ENCODE data around the gene ZNF474.

ZNF474 gene

GRCh38 chr5:122118356-122118948 lies 10.9 kb upstream of the ZNF474 start:
- DNase-seq (ENCODE audit: low spot score) = no peak

- no peak for DNase-seq (ENCODE audit: low spot score)
Measured at GRCh38 chr5:122119205-122119604, 10.1 kb upstream of the ZNF474 start.

GRCh38 chr5:122120493-122120892 lies 8.9 kb upstream of the ZNF474 start:
- DNase-seq (ENCODE audit: low spot score) = no peak

- DNase-seq (ENCODE audit: low spot score) = peak; percentile 87
Measured at GRCh38 chr5:122120957-122121356, 8.4 kb upstream of the ZNF474 start.

- DNase-seq (ENCODE audit: low spot score) = peak; percentile 94
Measured at GRCh38 chr5:122121479-122122465, 7.6 kb upstream of the ZNF474 start.

GRCh38 chr5:122124766-122125165 lies 4.6 kb upstream of the ZNF474 start:
- DNase-seq (ENCODE audit: low spot score) = no peak

- DNase-seq (ENCODE audit: low spot score) = peak; percentile 35
Measured at GRCh38 chr5:122126177-122126755, 3.1 kb upstream of the ZNF474 start.

GRCh38 chr5:122126756-122127321 lies 2.5 kb upstream of the ZNF474 start:
- no peak for DNase-seq (ENCODE audit: low spot score)

- DNase-seq (ENCODE audit: low spot score) = peak; percentile 9
Measured at GRCh38 chr5:122130152-122130551, 806 bp downstream of the ZNF474 start.

- DNase-seq (ENCODE audit: low spot score) = no peak
Measured at GRCh38 chr5:122137702-122138101, 8.4 kb downstream of the ZNF474 start.

GRCh38 chr5:122138356-122138755 lies 9.0 kb downstream of the ZNF474 start:
- DNase-seq (ENCODE audit: low spot score) = no peak

- DNase-seq (ENCODE audit: low spot score) = no peak
Measured at GRCh38 chr5:122140900-122141299, 11.6 kb downstream of the ZNF474 start.

- peak; percentile 85 for DNase-seq (ENCODE audit: low spot score)
Measured at GRCh38 chr5:122141751-122142150, 12.4 kb downstream of the ZNF474 start.

- DNase-seq (ENCODE audit: low spot score) = peak; percentile 99
Measured at GRCh38 chr5:122142480-122143164, 13.3 kb downstream of the ZNF474 start.

- peak; percentile 36 for DNase-seq (ENCODE audit: low spot score)
Measured at GRCh38 chr5:122144236-122144635, 14.9 kb downstream of the ZNF474 start.

- DNase-seq (ENCODE audit: low spot score) = no peak
Measured at GRCh38 chr5:122145906-122146305, 16.6 kb downstream of the ZNF474 start.

- no peak for DNase-seq (ENCODE audit: low spot score)
Measured at GRCh38 chr5:122149321-122150090, 20.2 kb downstream of the ZNF474 start.

- DNase-seq (ENCODE audit: low spot score) = no peak
Measured at GRCh38 chr5:122150215-122150614, 20.9 kb downstream of the ZNF474 start.

- peak; percentile 83 for DNase-seq (ENCODE audit: low spot score)
Measured at GRCh38 chr5:122151640-122152039, 22.3 kb downstream of the ZNF474 start.

- DNase-seq (ENCODE audit: low spot score) = no peak
Measured at GRCh38 chr5:122152266-122152900, 23.0 kb downstream of the ZNF474 start.

GRCh38 chr5:122153230-122153629 lies 23.9 kb downstream of the ZNF474 start:
- DNase-seq (ENCODE audit: low spot score) = peak; percentile 13
